Hematopoietic multipotent progenitor cell treated with erythropoietin and hydrocortisone succinate and interleukin-3 and kit ligand, for 4 days (in vitro differentiated cells): ENCODE measurements around the gene CHAF1A.

ENCODE experiments used
- DNase-seq: peaks from one replicate; pipeline ENCODE4 v3.0.0-alpha.2; 2015

The CHAF1A gene

DNA sequence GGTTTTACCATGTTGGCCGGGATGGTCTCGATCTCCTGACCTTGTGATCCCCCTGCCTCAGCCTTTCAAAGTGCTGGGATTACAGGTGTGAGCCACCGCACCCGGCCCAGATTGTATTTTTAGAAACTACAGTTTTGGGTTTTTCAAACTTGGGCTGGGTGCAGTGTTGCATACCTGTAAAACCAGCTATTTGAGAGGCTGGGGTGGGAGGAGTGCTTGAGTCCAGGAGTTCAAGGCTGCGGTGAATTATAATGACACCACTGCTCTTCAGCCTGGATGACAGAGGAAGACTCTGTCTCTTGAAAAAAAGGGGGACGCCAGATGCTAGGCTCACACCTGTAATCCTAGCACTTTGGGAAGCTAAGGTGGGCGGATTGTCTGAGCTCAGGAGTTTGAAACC is 4.2 kb downstream of the CHAF1A start:
- no peak for DNase-seq

DNA sequence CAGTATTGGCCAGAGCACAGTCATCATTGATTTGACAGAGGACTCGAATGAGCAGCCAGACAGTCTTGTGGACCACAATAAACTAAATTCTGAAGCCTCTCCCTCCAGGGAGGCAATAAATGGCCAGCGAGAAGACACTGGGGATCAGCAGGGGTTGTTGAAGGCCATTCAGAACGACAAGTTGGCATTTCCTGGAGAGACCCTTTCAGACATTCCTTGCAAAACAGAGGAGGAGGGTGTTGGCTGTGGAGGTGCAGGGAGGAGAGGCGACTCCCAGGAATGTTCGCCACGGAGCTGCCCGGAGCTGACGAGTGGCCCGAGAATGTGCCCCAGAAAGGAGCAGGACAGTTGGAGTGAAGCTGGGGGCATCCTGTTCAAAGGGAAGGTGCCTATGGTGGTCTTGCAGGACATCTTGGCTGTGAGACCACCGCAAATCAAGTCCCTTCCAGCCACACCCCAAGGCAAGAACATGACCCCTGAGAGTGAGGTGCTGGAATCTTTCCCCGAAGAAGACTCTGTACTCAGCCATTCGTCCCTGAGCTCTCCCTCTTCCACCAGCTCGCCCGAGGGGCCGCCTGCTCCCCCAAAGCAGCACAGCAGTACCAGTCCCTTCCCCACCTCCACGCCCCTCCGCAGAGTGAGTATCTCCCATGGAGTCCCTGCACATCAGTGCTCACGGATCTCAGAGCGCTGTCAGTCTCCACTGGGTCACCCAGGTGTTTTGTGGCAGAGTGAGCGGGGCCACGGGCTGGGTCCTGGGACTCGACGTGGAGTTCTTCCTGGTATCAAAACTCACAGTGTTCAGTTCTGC is 6.9 kb downstream of the CHAF1A start:
- DNase-seq: no peak

DNA sequence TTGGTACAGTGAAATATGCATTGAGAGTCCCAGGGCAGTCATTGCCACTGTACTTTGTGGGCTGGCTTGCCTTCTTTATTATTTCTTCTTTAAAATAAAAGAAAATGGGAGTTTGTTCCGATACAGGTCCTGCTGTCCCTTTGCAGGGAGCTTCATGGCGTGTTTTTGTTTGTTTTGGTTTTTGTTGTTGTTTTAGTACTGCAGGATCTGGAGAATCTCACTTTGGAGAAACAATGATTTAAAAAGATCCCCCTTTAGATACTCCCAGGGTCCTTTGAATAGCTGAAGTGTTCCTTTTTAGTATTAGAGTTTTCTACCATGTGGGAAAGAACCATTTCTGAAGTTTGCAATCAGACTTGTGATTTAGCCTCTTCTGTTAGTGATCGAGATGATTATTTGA is 11.1 kb downstream of the CHAF1A start:
- DNase-seq: no peak

DNA sequence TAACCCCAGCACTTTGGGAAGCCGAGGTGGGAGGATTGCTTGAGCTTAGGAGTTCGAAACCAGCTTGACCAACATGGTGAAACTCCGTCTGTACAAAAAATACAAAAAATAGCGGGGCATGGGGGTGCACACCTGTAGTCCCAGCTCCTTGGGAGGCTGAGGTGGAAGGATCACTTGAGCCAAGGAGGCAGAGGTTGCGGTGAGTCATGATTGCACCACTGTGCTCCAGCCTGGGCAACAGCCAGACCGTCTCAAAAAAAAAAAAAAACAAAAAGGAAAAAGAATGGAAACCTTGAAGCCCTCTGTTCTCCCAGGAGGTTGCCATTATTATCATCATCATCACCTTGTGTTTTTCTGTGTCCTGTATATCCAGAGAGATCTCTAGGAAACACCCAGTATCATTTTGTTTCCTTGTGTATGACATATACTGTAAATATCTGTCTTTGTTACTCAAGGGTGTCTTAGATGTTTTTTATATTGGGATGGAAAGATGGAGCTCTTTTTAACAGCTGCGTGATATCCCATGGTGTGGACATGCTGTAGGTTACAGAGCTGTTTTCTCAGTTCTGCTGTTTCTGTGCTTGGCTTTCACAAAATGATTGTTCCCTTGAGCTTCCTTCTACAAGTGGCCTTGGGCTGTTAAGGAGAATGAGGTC is 11.8 kb downstream of the CHAF1A start:
- no peak for DNase-seq

DNA sequence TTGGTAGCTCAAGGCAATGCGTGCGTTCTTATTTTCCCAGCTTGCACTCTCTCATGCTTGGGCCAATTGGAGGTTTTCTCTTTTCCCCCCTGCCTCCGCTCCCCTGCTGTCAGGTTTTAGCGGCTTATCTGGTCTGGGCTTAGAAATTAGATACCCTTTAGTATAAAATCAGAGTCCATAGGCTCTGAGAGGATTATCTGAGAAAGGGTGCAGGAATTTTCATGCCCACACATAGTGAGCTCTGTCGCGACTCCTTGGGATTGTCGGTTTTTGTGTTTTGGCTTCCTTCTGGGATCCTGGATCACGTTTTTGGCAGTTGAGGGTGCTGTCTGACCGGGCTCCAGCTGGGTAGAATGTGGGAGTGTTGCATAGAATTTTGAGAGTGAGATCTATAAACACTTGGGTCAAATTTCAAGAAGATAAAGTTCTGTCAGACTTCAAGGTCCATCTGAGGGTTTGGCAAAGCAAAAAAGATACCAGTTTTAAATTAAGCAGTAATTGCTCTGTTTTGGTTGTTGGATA is 12.4 kb downstream of the CHAF1A start:
- no peak for DNase-seq

DNA sequence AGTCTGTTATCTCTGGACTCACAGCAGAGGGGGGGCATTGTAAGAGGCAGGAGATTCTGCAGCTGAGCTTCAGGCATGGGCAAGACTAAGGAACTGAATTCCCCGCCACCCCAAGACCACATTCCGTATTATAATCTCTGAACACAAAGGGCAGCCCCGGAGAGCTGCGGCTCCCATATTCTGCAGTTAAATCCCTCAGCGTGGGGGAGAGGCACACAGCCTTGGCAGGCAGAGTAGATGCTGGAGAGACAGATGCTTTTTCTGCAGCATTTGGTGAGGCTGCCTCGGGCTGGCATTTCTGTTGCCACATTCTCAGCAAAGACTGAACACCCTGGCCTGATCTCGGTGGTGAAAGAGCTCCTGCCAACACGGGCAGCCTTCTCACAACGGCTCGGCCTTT is 12.9 kb downstream of the CHAF1A start:
- DNase-seq: no peak

DNA sequence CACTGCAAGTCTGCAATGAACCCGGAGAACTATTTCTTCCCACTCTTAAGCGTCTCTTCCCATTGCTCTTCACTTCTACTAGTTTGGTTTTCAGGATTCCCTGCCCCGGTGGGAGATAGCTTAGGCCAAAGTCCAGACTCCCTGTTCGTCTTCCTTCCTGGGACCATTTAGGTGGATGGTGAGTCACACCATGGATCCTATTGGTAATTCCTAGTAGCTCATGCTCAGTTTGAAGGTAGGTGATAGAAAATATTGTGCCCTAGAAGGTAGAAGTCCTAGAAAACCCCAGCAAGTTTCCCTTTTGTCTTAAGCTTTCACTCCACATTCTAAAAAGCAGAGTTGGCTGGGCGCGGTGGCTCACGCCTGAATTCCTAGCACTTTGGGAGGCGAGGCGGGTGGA is 13.8 kb downstream of the CHAF1A start:
- no peak for DNase-seq

DNA sequence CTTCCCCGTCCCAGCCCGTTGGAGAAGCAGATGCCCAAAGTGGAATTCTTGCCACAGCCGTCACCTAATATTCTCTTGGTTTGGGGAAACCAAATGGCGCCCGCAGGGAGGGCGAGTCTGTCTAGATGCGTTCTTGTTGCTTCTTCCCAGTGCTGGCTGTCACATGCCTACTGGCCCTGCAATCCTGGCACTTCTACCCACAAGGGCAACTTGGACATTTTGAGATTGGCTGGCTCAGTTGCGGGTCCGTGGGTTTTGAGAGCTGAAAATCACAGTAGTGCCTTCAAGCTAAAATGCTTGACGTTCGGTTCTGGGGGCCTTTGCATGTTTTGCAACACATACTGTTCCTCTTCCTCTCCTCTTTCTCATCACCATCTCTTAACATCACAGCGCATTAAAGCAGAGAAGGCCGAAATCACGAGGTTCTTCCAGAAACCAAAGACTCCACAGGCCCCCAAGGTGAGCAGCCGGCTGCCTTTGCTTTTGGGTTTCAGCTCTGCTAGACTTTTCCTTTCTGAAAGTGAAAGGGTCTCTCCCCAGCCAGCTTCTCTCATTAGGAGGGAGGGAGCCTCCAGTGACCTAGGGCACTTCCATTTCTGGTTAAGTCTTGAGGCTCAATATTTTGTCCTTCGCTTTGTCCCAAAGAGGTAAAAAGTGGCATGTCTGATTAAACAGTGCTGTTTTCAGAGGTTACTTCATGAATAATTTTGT is 21.1 kb downstream of the CHAF1A start:
- no peak for DNase-seq

DNA sequence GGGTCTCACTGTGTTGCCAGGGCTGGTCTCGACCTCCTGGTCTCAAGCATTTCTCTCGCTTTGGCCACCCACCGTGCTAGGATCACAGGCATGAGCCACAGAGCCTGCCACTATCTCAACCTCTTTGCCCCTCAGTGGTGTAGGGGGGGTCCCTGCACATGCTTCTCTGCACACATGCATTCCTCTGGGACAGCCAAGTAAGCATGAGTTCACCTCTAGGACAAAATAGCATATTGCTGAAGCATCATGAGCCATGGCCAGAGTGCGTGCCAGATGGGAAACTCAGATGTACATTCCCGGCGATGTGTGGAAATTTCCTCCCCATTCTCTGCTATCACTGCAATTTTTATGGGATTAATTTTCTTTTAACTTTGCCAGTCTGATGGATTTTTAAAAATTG is 23.1 kb downstream of the CHAF1A start:
- no peak for DNase-seq

DNA sequence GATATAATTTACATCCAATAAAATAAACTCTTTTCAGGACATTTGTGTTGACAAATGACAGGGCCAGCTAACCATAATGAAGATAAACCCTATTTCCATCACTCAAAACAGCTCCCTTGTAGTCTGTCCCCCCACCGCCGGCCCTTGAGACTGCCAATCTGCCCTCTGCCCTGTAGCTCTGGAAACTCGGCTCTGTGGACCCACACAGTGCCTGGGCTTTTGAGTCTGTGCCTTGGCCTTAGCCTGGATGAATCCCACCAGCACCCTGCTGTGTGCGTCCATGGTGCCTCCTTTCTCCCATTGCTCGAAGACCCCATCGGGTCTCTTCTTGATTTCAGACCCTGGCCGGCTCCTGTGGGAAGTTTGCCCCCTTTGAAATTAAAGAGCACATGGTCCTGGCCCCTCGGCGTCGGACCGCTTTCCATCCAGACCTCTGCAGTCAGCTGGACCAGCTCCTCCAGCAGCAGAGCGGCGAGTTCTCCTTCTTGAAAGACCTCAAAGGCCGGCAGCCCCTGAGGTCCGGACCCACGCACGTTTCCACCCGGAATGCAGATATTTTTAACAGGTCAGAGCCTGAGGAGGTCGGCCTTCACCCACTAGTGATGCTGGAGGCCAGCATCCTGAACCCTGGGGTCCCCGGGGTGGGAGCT is 26.0 kb downstream of the CHAF1A start:
- DNase-seq: no peak

DNA sequence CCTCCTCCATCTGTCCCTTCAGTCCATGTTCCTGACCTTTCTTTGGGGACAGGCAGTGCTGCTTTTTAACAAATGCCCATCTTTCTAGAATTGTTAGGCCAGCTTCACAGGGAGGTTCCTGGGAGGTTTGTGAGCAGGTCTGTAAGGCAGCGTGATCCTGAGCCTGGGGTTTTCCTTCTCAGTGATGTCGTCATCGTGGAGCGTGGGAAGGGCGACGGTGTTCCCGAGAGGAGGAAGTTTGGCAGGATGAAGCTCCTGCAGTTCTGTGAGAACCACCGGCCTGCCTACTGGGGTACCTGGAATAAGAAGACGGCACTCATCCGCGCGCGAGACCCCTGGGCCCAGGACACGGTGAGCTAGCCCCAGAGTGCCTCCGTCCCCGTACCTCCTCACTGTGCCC is 26.8 kb downstream of the CHAF1A start:
- DNase-seq: no peak

DNA sequence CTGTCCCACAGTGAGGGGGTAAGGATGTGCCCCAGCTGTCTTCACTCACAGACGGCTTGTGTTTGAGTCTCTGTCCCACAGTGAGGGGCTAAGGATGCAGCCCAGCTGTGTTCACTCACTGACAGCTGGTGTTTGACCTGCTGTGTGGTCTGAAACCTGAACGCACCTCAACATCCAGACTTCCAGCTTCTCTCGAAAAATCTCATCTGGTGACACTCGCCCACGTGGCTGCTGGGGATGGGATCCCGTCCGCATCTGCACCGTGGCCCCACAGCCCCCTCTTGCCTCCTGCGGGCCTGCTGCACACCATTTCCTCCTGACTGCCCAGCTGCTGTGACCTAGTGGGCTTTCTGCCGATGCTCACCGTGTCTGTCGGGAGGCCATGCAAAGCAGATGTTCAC is 27.3 kb downstream of the CHAF1A start:
- no peak for DNase-seq

DNA sequence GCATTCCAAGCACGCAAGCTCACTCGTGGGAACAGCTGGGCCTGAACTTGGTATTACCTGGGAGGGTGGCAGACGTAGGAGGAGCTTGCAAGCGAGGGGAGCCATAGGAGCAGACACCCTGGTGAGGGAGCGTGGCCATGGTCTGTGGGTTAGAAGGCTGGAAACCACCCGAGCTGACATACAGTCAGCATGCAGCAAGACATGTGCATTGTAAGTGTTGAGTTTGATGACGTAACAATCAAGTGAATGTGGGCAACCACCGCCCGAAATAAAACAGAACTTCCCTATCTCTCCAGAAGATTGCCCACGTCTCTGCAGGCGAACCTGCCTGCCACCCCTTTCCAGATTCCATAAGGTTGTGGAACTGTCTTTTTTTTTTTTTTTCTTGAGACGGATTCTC is 28.3 kb downstream of the CHAF1A start:
- peak; percentile 79 for DNase-seq

DNA sequence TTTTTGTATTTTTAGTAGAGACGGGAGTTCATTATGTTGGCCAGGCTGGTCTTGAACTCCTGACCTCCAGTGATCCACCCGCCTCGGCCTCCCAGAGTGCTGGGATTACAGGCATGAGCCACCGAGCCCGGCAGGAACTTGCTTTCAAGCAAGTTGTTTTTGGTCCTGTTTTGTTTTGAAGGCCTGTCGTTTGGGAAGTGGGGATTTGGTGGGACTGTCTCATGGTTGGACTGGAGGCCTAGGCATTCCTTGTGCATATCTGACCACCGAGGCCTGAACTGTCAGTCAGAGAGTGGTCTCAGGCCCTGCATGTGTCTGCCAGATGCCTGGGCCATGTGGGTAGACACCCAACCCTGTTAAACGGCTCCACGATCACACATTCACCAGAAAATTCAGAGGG is 28.9 kb downstream of the CHAF1A start:
- DNase-seq: no peak

DNA sequence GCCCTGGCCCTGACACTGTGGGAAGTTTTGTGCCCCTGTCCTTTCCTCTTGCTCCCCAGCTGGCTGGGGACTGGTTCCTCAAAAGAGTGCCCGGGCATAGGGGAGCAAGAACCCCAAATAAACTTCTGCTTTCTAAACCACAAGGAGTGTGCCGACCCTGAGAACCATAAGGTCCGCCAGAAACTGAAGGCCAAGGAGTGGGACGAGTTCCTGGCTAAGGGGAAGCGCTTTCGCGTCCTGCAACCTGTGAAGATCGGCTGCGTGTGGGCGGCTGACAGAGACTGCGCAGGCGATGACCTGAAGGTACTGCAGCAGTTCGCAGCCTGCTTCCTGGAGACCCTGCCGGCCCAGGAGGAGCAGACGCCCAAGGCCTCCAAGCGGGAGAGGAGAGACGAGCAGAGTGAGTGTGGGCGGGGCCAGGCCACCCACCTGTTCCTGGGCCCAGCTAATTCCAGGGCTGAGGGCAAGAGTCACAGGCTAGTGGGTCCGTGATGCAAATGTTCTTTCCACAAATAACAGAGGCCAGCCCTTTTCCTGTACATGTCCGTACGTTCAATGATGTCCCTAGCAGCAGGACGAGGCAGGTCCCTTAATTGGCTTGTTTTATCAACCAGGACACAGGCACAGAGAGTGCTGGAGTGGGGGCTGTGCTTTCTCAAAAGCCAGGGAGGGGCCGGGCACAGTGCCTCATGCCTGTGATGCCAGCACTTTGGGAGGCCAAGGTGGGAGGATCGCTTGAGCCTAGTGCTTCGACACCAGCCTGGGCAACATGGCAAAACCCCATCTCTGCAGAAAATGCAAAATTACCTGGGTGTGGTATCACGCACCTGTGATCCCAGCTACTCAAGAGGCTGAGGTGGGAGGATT is 29.6 kb downstream of the CHAF1A start:
- peak; percentile 80 for DNase-seq

DNA sequence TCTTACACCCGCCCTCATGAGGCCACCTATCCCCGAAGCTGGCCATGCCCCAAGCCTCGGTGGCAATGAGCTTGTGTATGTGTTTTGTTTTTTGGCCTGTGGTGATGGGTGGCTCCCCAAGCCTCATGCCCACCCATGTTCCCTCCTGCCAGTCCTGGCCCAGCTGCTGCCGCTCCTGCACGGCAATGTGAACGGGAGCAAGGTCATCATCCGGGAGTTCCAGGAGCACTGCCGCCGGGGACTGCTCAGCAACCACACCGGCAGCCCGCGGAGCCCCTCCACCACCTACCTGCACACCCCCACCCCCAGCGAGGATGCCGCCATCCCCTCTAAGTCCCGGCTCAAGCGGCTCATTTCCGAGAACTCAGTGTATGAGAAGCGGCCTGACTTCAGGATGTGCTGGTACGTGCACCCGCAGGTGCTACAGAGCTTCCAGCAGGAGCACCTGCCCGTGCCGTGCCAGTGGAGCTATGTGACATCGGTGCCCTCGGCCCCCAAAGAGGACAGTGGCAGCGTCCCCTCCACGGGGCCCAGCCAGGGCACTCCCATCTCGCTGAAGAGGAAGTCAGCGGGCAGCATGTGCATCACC is 30.6 kb downstream of the CHAF1A start:
- DNase-seq: no peak

DNA sequence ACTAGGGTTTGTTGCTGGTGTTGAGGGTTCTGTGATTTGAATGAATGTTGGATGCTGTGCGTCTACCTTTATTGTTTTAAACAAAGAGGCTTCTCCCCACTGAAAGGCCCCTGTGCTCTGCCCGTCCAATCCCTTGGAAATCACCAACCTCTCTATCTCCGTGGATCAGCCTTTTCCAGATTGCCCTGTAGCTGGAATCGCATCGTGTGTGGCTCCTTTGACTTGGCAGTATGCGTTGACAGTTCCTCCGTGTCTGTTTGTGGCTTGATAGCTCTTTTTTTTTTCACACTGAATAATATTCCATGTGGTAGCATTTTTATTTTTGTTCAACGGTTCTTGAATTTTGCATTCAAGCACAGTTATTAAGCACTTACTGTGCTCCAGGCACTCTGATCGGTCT is 32.0 kb downstream of the CHAF1A start:
- DNase-seq: no peak

DNA sequence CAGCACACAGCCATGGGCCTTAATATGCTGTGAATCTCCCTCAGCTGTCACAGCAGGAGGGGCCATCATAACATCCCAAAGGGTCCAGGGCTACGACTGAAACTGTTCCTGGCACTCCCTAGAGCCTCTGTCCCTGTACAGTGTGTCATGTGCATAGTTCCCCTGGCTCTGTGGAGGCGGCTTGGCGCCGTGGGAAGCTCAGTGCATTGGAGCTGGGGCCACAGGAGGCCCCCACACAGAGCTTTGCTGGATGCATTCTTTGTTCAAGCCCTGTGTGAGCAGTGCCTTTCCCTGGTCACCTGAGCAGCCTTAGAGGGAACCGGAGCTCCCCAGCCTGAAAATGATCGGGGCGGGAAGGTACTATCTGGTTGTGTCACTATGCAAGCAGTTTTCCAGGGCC is 33.8 kb downstream of the CHAF1A start:
- no peak for DNase-seq

DNA sequence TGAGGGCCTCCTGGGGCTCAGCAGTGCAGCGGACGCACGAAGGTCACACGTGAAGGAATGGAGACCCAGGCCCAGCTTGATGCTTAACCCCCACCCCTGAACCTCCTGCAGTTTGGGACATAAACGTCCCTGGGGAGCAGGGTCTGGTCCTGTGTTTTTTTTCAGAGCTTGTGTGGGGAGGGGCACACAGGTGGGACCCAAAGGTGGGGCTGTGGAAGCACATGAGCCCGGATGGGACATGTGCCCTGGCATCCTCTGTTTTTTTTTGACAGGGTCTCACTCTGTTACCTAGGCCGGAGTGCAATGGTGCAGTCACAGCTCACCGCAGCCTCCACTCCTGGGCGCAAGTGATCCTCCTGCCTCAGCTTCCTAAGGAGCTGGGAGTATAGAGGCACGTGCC is 34.7 kb downstream of the CHAF1A start:
- no peak for DNase-seq

DNA sequence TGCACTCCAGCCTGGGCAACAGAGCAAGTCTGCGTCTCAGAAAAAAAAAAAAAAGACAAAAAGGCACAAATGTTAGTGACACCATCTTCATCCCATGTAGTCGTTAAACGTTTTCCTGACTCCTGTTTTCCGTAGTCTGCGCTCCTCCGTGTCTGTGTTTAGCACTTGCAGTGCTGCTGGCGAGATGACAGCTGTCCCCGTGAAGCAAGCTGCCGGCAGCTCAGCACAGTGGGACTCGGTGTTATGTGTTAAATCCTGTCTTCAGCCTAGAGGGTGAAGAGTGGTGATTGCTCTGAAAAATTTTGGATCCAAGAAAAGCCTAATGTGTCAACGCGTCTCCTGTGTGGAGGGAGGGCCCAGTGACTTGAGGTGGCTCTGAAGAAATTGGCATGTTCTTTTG is 36.8 kb downstream of the CHAF1A start:
- no peak for DNase-seq

DNA sequence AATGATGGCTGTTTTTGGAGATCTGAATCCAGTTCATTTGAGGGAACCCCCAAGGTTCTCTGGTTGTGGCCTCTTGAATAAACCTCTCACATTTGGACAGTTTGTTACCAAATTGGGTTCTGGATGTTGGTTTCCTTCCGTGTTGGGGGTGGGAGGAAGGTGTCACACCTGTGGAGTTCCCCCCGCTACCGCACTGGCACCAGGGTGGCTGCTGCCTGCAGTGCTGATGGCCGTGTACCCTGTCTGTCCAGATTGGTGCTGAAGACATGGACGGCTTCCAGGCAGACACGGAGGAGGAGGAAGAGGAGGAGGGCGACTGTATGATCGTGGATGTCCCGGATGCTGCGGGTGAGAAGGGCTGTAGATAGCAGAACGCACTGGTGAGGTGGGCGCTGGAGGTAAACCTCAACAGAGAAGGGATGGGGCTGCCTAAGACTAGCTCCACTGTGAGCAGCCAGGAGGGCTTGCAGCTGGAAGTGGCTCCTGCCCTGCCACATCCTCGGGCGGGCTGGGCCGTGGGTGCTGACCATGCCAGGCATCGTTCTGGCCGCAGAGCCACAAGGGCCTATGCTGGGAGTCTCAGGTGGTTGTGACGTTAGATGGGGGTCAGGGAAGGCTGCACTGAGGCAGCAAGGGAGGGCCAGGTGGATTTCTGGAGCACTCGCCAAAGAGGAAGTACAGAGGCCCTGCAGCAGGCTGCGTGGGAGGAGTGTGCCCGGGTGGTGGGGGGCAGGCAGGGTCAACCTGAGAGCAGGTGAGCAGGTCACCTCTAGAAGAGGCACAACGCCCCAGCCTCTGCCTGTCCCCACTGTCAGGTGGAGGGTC is 39.8 kb downstream of the CHAF1A start:
- DNase-seq: no peak
